HCT116 (cell line): ENCODE results near the gene SH3BP4. TPM values are rescaled to one million over a fixed set of nuclear protein-coding genes. Genes with fewer than 3 reads are reported as not detected.

ENCODE experiments used
- ATAC-seq: fragments of 200-7000 bp; cut with Tn5 transposase; 2 replicates; pipeline ENCODE4 v1.9.1; 2020; ENCODE audit warnings: mild to moderate bottlenecking, moderate library complexity
- BruUV-seq: library from RNA; stranded (reverse); fragments of 400-500 nt; replicated peaks from 2 replicates; lab custom pipeline; 2021; lab: Mats Ljungman, UMichigan
- CTCF ChIA-PET: fragments of 300-600 bp; sonication (Branson Sonifier 250); formaldehyde crosslinking; loops from one replicate; lab custom pipeline; 2021; ENCODE audit warnings: antibody characterized with exemption; lab: Charles Lee
- POLR2A ChIA-PET: fragments of 300-600, 350-600 bp; sonication (Branson Sonifier 250); formaldehyde crosslinking; loops from one replicate; lab custom pipeline; 2021; ENCODE audit warnings: antibody characterized with exemption; lab: Charles Lee
- RAD21 ChIA-PET, 2 experiments: fragments of 300-600 bp; sonication (Branson Sonifier 250); formaldehyde crosslinking; loops; one replicate each; lab custom pipeline; 2023; ENCODE audit warnings: low total read pairs in 2 of 2; ENCODE audit not compliant: uncharacterized antibody in 2 of 2, unreplicated experiment in 2 of 2, low non-redundant PET in 1 of 2; lab: Charles Lee
- DNase-seq: peaks from one replicate; pipeline ENCODE4 v3.0.0-alpha.2; 2010; ENCODE audit warnings: low read depth, low spot score
- H2AFZ ChIP-seq: fragments of 200-600 bp; shearing (Covaris generic), sonication (generic); 2 replicates; pipeline ENCODE4 v1.6.1; 2017; ENCODE audit warnings: low read depth, mixed run types, mixed read lengths, antibody characterized with exemption, low read length; ENCODE audit not compliant: poor library complexity, severe bottlenecking
- H3K27ac ChIP-seq: 2 replicates; pipeline ENCODE4 v1.5.1; 2012; ENCODE audit warnings: low read depth, low read length
- H3K27me3 ChIP-seq: fragments of 200-600 bp; sonication (generic); 2 replicates; pipeline ENCODE4 v1.6.1; 2016; ENCODE audit warnings: mixed run types, low read length, mixed read lengths; ENCODE audit not compliant: insufficient read depth
- H3K36me3 ChIP-seq, 2 experiments: fragments of 200-500 bp in 1 of 2; fragments of 200-600 bp in 1 of 2; sonication (Bioruptor generic) in 1 of 2; sonication (generic) in 1 of 2; 2 replicates each; pipeline versions ENCODE4 v1.5.1 to v1.6.1; 2014 to 2016; ENCODE audit warnings: low read length in 2 of 2, inconsistent platforms in 1 of 2, mixed read lengths in 1 of 2, mixed run types in 1 of 2; ENCODE audit not compliant: insufficient read depth in 2 of 2, control insufficient read depth in 1 of 2
- H3K4me1 ChIP-seq, 2 experiments: fragments of 200-600 bp in 1 of 2; sonication (generic) in 1 of 2; 2 replicates each; pipeline versions ENCODE4 v1.5.1 to v1.6.1; 2012 to 2017; ENCODE audit warnings: low read length in 2 of 2, inconsistent platforms in 1 of 2, mild to moderate bottlenecking in 1 of 2, mixed read lengths in 1 of 2, mixed run types in 1 of 2, moderate library complexity in 1 of 2; ENCODE audit not compliant: insufficient read depth in 2 of 2, control insufficient read depth in 1 of 2
- H3K4me2 ChIP-seq: fragments of 200-600 bp; sonication (generic); 2 replicates; pipeline ENCODE4 v1.6.1; 2017; ENCODE audit warnings: mixed run types, low read length, mixed read lengths
- H3K4me3 ChIP-seq, 2 experiments: fragments of 200-600 bp in 1 of 2; sonication (generic) in 1 of 2; replicated peaks in 1 of 2; 2 replicates each; pipeline ENCODE4 v1.5.1; 2011 to 2016; ENCODE audit warnings: low read length in 2 of 2, control low read depth in 1 of 2, low read depth in 1 of 2, mild to moderate bottlenecking in 1 of 2, mixed read lengths in 1 of 2, mixed run types in 1 of 2
- H3K79me2 ChIP-seq: fragments of 200-600 bp; sonication (generic); 2 replicates; pipeline ENCODE4 v1.6.1; 2017; ENCODE audit warnings: mild to moderate bottlenecking, mixed run types, low read length, moderate library complexity, mixed read lengths; ENCODE audit not compliant: insufficient read depth
- H3K9ac ChIP-seq: fragments of 200-600 bp; sonication (generic); 2 replicates; pipeline ENCODE4 v1.6.1; 2016; ENCODE audit warnings: low read length, mixed read lengths
- H3K9me2 ChIP-seq: fragments of 200-600 bp; sonication (generic), shearing (Covaris generic); 2 replicates; pipeline ENCODE4 v1.6.1; 2017; ENCODE audit warnings: mixed run types, mild to moderate bottlenecking, moderate library complexity; ENCODE audit not compliant: insufficient read depth
- H3K9me3 ChIP-seq, 2 experiments: fragments of 200-500 bp in 1 of 2; fragments of 200-600 bp in 1 of 2; sonication (Bioruptor generic) in 1 of 2; sonication (generic) in 1 of 2; 2 replicates each; pipeline ENCODE4 v1.6.1; 2014 to 2017; ENCODE audit warnings: low read length in 2 of 2, mixed read lengths in 2 of 2, inconsistent platforms in 1 of 2, low read depth in 1 of 2, mild to moderate bottlenecking in 1 of 2, mixed run types in 1 of 2, moderate library complexity in 1 of 2; ENCODE audit not compliant: control insufficient read depth in 1 of 2, insufficient read depth in 1 of 2
- H4K20me1 ChIP-seq: fragments of 200-600 bp; sonication (generic), shearing (Covaris generic); 2 replicates; pipeline ENCODE4 v1.6.1; 2017; ENCODE audit warnings: mixed run types, mild to moderate bottlenecking, moderate library complexity; ENCODE audit not compliant: insufficient read depth
- ATF3 ChIP-seq: IDR thresholded peaks from 2 replicates; pipeline ENCODE4 v1.6.1; 2012
- CBX3 ChIP-seq: IDR thresholded peaks from 2 replicates; pipeline ENCODE4 v1.6.1; 2012; ENCODE audit warnings: low read depth
- CEBPB ChIP-seq: IDR thresholded peaks from 2 replicates; pipeline ENCODE4 v1.6.1; 2012; ENCODE audit warnings: low read depth
- CTCF ChIP-seq, 3 experiments: fragments of 200-600 bp in 1 of 3; sonication (generic) in 1 of 3; IDR thresholded peaks in 2 of 3; conservative IDR thresholded peaks in 1 of 3; 2 replicates each; pipeline ENCODE4 v1.5.1; 2012 to 2017; ENCODE audit warnings: low read depth in 2 of 3, low read length in 2 of 3, antibody characterized with exemption in 1 of 3, borderline replicate concordance in 1 of 3, control low read depth in 1 of 3, mild to moderate bottlenecking in 1 of 3, mixed read lengths in 1 of 3, mixed run types in 1 of 3, moderate library complexity in 1 of 3; ENCODE audit not compliant: insufficient read depth in 1 of 3
- EZH2 ChIP-seq: fragments of 200-600 bp; sonication (generic); IDR thresholded peaks from 2 replicates; pipeline ENCODE4 v1.6.1; 2017; ENCODE audit warnings: antibody characterized with exemption, mixed run types
- FOSL1 ChIP-seq: IDR thresholded peaks from 2 replicates; pipeline ENCODE4 v1.6.1; 2012; ENCODE audit warnings: low read depth
- JUND ChIP-seq: IDR thresholded peaks from 2 replicates; pipeline ENCODE4 v1.6.1; 2012
- MAX ChIP-seq: IDR thresholded peaks from 2 replicates; pipeline ENCODE4 v1.6.1; 2012
- POLR2AphosphoS5 ChIP-seq: IDR thresholded peaks from 2 replicates; pipeline ENCODE4 v1.6.1; 2011; ENCODE audit warnings: mild to moderate bottlenecking, low read depth, low read length, moderate library complexity
- RAD21 ChIP-seq: IDR thresholded peaks from 2 replicates; pipeline ENCODE4 v1.6.1; 2012; ENCODE audit warnings: low read depth, mild to moderate bottlenecking
- REST ChIP-seq: IDR thresholded peaks from 2 replicates; pipeline ENCODE4 v1.6.1; 2012; ENCODE audit warnings: low read depth
- SP1 ChIP-seq: IDR thresholded peaks from 2 replicates; pipeline ENCODE4 v1.6.1; 2012; ENCODE audit warnings: low read depth
- SRF ChIP-seq: IDR thresholded peaks from 2 replicates; pipeline ENCODE4 v1.6.1; 2012; ENCODE audit warnings: low read depth
- TCF7L2 ChIP-seq: IDR thresholded peaks from 2 replicates; pipeline ENCODE4 v1.7.0; 2011; ENCODE audit warnings: borderline replicate concordance, inconsistent platforms; ENCODE audit not compliant: insufficient read depth, insufficient read length; ENCODE audit errors: extremely low read depth
- ZFX ChIP-seq: fragments of 450-650 bp; IDR thresholded peaks from 2 replicates; pipeline ENCODE4 v1.6.1; 2017
- intact Hi-C: fragments of 100-400 bp; cut with micrococcal nuclease; formaldehyde crosslinking; loops from 2 replicates; pipeline ENCODE4 v1.10.0; 2022
- total RNA-seq: library from RNA; stranded (reverse); gene quantifications from one replicate; pipeline ENCODE4 v1.2.1, GENCODE V29; 2021; ENCODE audit not compliant: unreplicated experiment

The SH3BP4 gene
- total RNA-seq, 1 experiment from 2014 or later = 32.9 TPM

GRCh38 chr2:235008584-235009044 lies 56.8 kb downstream of the SH3BP4 start:
- no peaks in the 10 kb centered on the region for H3K9me2 ChIP-seq
- H3K79me2 ChIP-seq = peaks cover 69% of the 10 kb centered on the region
- ChIA-PET CTCF (interaction anchor here (0.8 to 1.0 kb wide), 3 partner anchors 28 to 463 kb away, joined by 3 read pairs; no protein-coding TSS in a partner anchor), POLR2A (interaction anchor here (0.8 kb wide), 1 partner anchor 17 kb away, joined by 3 read pairs; no protein-coding TSS in a partner anchor), RAD21 (interaction anchor here in 1 of 2 experiments (2.0 kb wide), 1 partner anchor 108 kb away, joined by 5 read pairs; no protein-coding TSS in a partner anchor)
- H4K20me1 ChIP-seq = no peaks in the 10 kb centered on the region
- H3K36me3 ChIP-seq = no peaks in the 10 kb centered on the region
- DNase-seq (peak; percentile 69), ATAC-seq (peak; percentile 76)
- BruUV-seq = no TSS peak
- TF ChIP-seq REST (no peak), ZFX (no peak), SRF (peak; percentile 52; the same call in 1 of the 2 replicates), SP1 (peak; percentile 92), FOSL1 (peak; percentile 64), RAD21 (peak; percentile 42), CBX3 (peak; percentile 84), ATF3 (no peak), POLR2AphosphoS5 (peak; percentile 44; the same call in 1 of the 2 replicates), CEBPB (no peak), MAX (peak; percentile 65; the same call in 1 of the 2 replicates), JUND (peak; percentile 81), TCF7L2 (peak; percentile 9), CTCF (IDR thresholded peaks at IDR 0.05 in 2 of 3, conservative IDR thresholded peaks at IDR 0.05 in 1 of 3; ENCODE audit: borderline replicate concordance in 1 of 3, insufficient read depth in 1 of 3, low read depth in 2 of 3, low read length in 2 of 3) (no peak), EZH2 (no peak)
- no peaks in the 10 kb centered on the region for H3K27me3 ChIP-seq
- peaks cover 52 to 63% of the 10 kb centered on the region in 2 experiments for H3K4me1 ChIP-seq
- intact Hi-C loops = no loop called here
- H3K27ac ChIP-seq = peak overlapping the region; percentile 90
- peak overlapping the region; percentile 17 for H3K9ac ChIP-seq
- peak overlapping the region; percentile 69 for H3K4me2 ChIP-seq
- no peaks in the 10 kb centered on the region for H3K9me3 ChIP-seq
- no peak overlapping the region for H2AFZ ChIP-seq
- peak overlapping the region in 1 of 2 experiments; percentile 31; a peak in 2 of 4 replicates for H3K4me3 ChIP-seq
